ENCODE results near the gene ATP6V0A4.
"Not testable (repeated sequence)": the region's sequence is repeated elsewhere in the genome, so short reads cannot be mapped to it uniquely, and the experiment has no call there.

- TF ChIP-seq, protein P1, sequence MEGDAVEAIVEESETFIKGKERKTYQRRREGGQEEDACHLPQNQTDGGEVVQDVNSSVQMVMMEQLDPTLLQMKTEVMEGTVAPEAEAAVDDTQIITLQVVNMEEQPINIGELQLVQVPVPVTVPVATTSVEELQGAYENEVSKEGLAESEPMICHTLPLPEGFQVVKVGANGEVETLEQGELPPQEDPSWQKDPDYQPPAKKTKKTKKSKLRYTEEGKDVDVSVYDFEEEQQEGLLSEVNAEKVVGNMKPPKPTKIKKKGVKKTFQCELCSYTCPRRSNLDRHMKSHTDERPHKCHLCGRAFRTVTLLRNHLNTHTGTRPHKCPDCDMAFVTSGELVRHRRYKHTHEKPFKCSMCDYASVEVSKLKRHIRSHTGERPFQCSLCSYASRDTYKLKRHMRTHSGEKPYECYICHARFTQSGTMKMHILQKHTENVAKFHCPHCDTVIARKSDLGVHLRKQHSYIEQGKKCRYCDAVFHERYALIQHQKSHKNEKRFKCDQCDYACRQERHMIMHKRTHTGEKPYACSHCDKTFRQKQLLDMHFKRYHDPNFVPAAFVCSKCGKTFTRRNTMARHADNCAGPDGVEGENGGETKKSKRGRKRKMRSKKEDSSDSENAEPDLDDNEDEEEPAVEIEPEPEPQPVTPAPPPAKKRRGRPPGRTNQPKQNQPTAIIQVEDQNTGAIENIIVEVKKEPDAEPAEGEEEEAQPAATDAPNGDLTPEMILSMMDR (IDR thresholded peaks at IDR 0.05): not testable (repeated sequence)
- TF ChIP-seq POLR2A (IDR thresholded peaks at IDR 0.05): not testable (repeated sequence)
These were observed 950 bp downstream of the ATP6V0A4 start for GRCh38 chr7:138797046-138797445.

All from breast epithelium (tissue), 3 donors.